ENCODE data around the gene LCN6.

The LCN6 gene

GRCh38 chr9:136743639-136744211 lies 4.6 kb downstream of the LCN6 start:
- H3K9ac ChIP-seq (ENCODE audit: low read length): no peak overlapping the region
- no peaks in the 10 kb centered on the region for H3K36me3 ChIP-seq (ENCODE audit: low read length)
- H2AFZ ChIP-seq (ENCODE audit: low read depth, low read length, severe bottlenecking): no peak overlapping the region
- no peaks in the 10 kb centered on the region; the same call in 1 of the 2 replicates for H3K27me3 ChIP-seq (ENCODE audit: low read length)
- H4K20me1 ChIP-seq (ENCODE audit: low read depth, low read length): no peaks in the 10 kb centered on the region
- TF ChIP-seq CTCF (IDR thresholded peaks at IDR 0.05; ENCODE audit: insufficient read depth, low read length, poor library complexity, severe bottlenecking) (no peak), EZH2phosphoT487 (conservative IDR thresholded peaks at IDR 0.05; ENCODE audit: low read length) (no peak)
- H3K9me2 ChIP-seq (replicated peaks; ENCODE audit: insufficient read depth, low read length): no peaks in the 10 kb centered on the region
- H3K9me3 ChIP-seq (ENCODE audit: insufficient read depth, low read length): no peaks in the 10 kb centered on the region
- H3K79me2 ChIP-seq (ENCODE audit: insufficient read depth, low read length): no peaks in the 10 kb centered on the region
- no peaks in the 10 kb centered on the region for H3F3A ChIP-seq (ENCODE audit: insufficient read depth)
- no peak overlapping the region for H3K27ac ChIP-seq (ENCODE audit: low read depth, low read length)
- no peak overlapping the region for H3K4me2 ChIP-seq (ENCODE audit: low read depth, low read length, poor library complexity, severe bottlenecking)
- H3K4me3 ChIP-seq (ENCODE audit: insufficient read depth, low read length, poor library complexity, severe bottlenecking): no peak overlapping the region

GRCh38 chr9:136742591-136743391 lies 5.5 kb downstream of the LCN6 start, which contains the start of gene LCN10:
Gene LCN10, minus strand, starts transcription at chr9:136742940. Its CDS starts 37 bp downstream, at chr9:136742903.
- Histone ChIP-seq H3F3A (ENCODE audit: insufficient read depth) (no peaks in the 10 kb centered on the region), H3K4me3 (ENCODE audit: insufficient read depth, low read length, poor library complexity, severe bottlenecking) (no peak within 1 kb of the TSS), H4K20me1 (ENCODE audit: low read depth, low read length) (no peaks in the 10 kb centered on the region), H3K27ac (ENCODE audit: low read depth, low read length) (no peak within 1 kb of the TSS), H3K9me3 (ENCODE audit: insufficient read depth, low read length) (no peaks in the 10 kb centered on the region), H2AFZ (ENCODE audit: low read depth, low read length, severe bottlenecking) (no peak within 1 kb of the TSS), H3K4me2 (ENCODE audit: low read depth, low read length, poor library complexity, severe bottlenecking) (no peak within 1 kb of the TSS), H3K9ac (ENCODE audit: low read length) (no peak within 1 kb of the TSS), H3K36me3 (ENCODE audit: low read length) (no peaks in the 10 kb centered on the region), H3K9me2 (replicated peaks; ENCODE audit: insufficient read depth, low read length) (no peaks in the 10 kb centered on the region), H3K27me3 (ENCODE audit: low read length) (no peaks in the 10 kb centered on the region; the same call in 1 of the 2 replicates), H3K79me2 (ENCODE audit: insufficient read depth, low read length) (no peaks in the 10 kb centered on the region)
- no peak for TF ChIP-seq EZH2phosphoT487 (conservative IDR thresholded peaks at IDR 0.05; ENCODE audit: low read length)
- no peak for TF ChIP-seq CTCF (IDR thresholded peaks at IDR 0.05; ENCODE audit: insufficient read depth, low read length, poor library complexity, severe bottlenecking)

- no peaks in the 10 kb centered on the region for H3K36me3 ChIP-seq (ENCODE audit: low read length)
Observed at GRCh38 chr9:136741883-136742571, 6.3 kb downstream of the LCN6 start.

More at GRCh38 chr9:136741883-136742571, 6.3 kb downstream of the LCN6 start:
- H3K9me2 ChIP-seq (replicated peaks; ENCODE audit: insufficient read depth, low read length): no peaks in the 10 kb centered on the region
- H3K4me3 ChIP-seq (ENCODE audit: insufficient read depth, low read length, poor library complexity, severe bottlenecking): no peak overlapping the region
- TF ChIP-seq EZH2phosphoT487 (conservative IDR thresholded peaks at IDR 0.05; ENCODE audit: low read length): no peak
- no peak for TF ChIP-seq CTCF (IDR thresholded peaks at IDR 0.05; ENCODE audit: insufficient read depth, low read length, poor library complexity, severe bottlenecking)
- no peak overlapping the region for H3K27ac ChIP-seq (ENCODE audit: low read depth, low read length)
- no peak overlapping the region for H2AFZ ChIP-seq (ENCODE audit: low read depth, low read length, severe bottlenecking)
- H4K20me1 ChIP-seq (ENCODE audit: low read depth, low read length): no peaks in the 10 kb centered on the region
- no peaks in the 10 kb centered on the region for H3K79me2 ChIP-seq (ENCODE audit: insufficient read depth, low read length)
- H3K4me2 ChIP-seq (ENCODE audit: low read depth, low read length, poor library complexity, severe bottlenecking): no peak overlapping the region
- no peaks in the 10 kb centered on the region for H3K9me3 ChIP-seq (ENCODE audit: insufficient read depth, low read length)
- no peaks in the 10 kb centered on the region; the same call in 1 of the 2 replicates for H3K27me3 ChIP-seq (ENCODE audit: low read length)
- no peaks in the 10 kb centered on the region for H3F3A ChIP-seq (ENCODE audit: insufficient read depth)
- H3K9ac ChIP-seq (ENCODE audit: low read length): no peak overlapping the region

Measured in SU-DHL-6 (cell line).